ENCODE data around the gene DCUN1D5. TPM values are rescaled to one million over a fixed set of nuclear protein-coding genes. Genes with fewer than 3 reads are reported as not detected.

Gene DCUN1D5
- polyA plus RNA-seq, 1 donor from 2014 or later, result 85.5 TPM

- Histone ChIP-seq H3K9me3 (ENCODE audit: low read length) (no peaks in the 10 kb centered on the region), H3K9me2 (ENCODE audit: insufficient read depth, low read length) (no peaks in the 10 kb centered on the region), H3F3A (ENCODE audit: insufficient read depth, low read length, poor library complexity, severe bottlenecking) (peaks cover under 1% of the 10 kb centered on the region), H4K20me1 (ENCODE audit: insufficient read depth) (no peaks in the 10 kb centered on the region), H3K79me2 (replicated peaks; ENCODE audit: insufficient read depth, low read length) (peaks cover 43% of the 10 kb centered on the region), H2AFZ (ENCODE audit: low read depth, low read length) (no peak overlapping the region), H3K4me2 (ENCODE audit: low read length) (no peak overlapping the region), H3K9ac (ENCODE audit: low read length) (no peak overlapping the region), H3K36me3 (ENCODE audit: insufficient read depth, low read length) (no peaks in the 10 kb centered on the region), H3K27me3 (ENCODE audit: insufficient read depth, low read depth, low read length) (no peaks in the 10 kb centered on the region), H3K27ac (ENCODE audit: low read length) (no peak overlapping the region), H3K4me3 (ENCODE audit: low read length) (no peak overlapping the region)
- TF ChIP-seq RAD21 (conservative IDR thresholded peaks at IDR 0.05) (no peak), EZH2 (IDR thresholded peaks at IDR 0.05; ENCODE audit: borderline replicate concordance, insufficient read depth, low read length, poor library complexity, severe bottlenecking) (no peak), EP300 (conservative IDR thresholded peaks at IDR 0.05; ENCODE audit: poor library complexity, severe bottlenecking) (no peak), TAF1 (IDR thresholded peaks at IDR 0.05; ENCODE audit: low read depth) (no peak), SMC3 (conservative IDR thresholded peaks at IDR 0.05; ENCODE audit: poor library complexity) (no peak), POLR2AphosphoS5 (IDR thresholded peaks at IDR 0.05) (no peak), MXI1 (conservative IDR thresholded peaks at IDR 0.05; ENCODE audit: poor library complexity, severe bottlenecking) (no peak)
- TF ChIP-seq, protein P1, sequence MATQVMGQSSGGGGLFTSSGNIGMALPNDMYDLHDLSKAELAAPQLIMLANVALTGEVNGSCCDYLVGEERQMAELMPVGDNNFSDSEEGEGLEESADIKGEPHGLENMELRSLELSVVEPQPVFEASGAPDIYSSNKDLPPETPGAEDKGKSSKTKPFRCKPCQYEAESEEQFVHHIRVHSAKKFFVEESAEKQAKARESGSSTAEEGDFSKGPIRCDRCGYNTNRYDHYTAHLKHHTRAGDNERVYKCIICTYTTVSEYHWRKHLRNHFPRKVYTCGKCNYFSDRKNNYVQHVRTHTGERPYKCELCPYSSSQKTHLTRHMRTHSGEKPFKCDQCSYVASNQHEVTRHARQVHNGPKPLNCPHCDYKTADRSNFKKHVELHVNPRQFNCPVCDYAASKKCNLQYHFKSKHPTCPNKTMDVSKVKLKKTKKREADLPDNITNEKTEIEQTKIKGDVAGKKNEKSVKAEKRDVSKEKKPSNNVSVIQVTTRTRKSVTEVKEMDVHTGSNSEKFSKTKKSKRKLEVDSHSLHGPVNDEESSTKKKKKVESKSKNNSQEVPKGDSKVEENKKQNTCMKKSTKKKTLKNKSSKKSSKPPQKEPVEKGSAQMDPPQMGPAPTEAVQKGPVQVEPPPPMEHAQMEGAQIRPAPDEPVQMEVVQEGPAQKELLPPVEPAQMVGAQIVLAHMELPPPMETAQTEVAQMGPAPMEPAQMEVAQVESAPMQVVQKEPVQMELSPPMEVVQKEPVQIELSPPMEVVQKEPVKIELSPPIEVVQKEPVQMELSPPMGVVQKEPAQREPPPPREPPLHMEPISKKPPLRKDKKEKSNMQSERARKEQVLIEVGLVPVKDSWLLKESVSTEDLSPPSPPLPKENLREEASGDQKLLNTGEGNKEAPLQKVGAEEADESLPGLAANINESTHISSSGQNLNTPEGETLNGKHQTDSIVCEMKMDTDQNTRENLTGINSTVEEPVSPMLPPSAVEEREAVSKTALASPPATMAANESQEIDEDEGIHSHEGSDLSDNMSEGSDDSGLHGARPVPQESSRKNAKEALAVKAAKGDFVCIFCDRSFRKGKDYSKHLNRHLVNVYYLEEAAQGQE (IDR thresholded peaks at IDR 0.05; ENCODE audit: borderline replicate concordance), result no peak
- TF ChIP-seq, protein P2, sequence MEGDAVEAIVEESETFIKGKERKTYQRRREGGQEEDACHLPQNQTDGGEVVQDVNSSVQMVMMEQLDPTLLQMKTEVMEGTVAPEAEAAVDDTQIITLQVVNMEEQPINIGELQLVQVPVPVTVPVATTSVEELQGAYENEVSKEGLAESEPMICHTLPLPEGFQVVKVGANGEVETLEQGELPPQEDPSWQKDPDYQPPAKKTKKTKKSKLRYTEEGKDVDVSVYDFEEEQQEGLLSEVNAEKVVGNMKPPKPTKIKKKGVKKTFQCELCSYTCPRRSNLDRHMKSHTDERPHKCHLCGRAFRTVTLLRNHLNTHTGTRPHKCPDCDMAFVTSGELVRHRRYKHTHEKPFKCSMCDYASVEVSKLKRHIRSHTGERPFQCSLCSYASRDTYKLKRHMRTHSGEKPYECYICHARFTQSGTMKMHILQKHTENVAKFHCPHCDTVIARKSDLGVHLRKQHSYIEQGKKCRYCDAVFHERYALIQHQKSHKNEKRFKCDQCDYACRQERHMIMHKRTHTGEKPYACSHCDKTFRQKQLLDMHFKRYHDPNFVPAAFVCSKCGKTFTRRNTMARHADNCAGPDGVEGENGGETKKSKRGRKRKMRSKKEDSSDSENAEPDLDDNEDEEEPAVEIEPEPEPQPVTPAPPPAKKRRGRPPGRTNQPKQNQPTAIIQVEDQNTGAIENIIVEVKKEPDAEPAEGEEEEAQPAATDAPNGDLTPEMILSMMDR (IDR thresholded peaks at IDR 0.05; ENCODE audit: poor library complexity, severe bottlenecking), result no peak
These were observed 5.5 kb downstream of the DCUN1D5 start for GRCh38 chr11:103086461-103086860.

- no peaks in the 10 kb centered on the region for H3K9me3 ChIP-seq (ENCODE audit: low read length)
- no peaks in the 10 kb centered on the region for H3K9me2 ChIP-seq (ENCODE audit: insufficient read depth, low read length)
- H3K27ac ChIP-seq (ENCODE audit: low read length), result no peak overlapping the region
- H3K9ac ChIP-seq (ENCODE audit: low read length), result no peak overlapping the region
- H3K4me2 ChIP-seq (ENCODE audit: low read length), result no peak overlapping the region
- TF ChIP-seq MXI1 (conservative IDR thresholded peaks at IDR 0.05; ENCODE audit: poor library complexity, severe bottlenecking) (no peak), POLR2AphosphoS5 (IDR thresholded peaks at IDR 0.05) (no peak), EZH2 (IDR thresholded peaks at IDR 0.05; ENCODE audit: borderline replicate concordance, insufficient read depth, low read length, poor library complexity, severe bottlenecking) (no peak), SMC3 (conservative IDR thresholded peaks at IDR 0.05; ENCODE audit: poor library complexity) (no peak), RAD21 (conservative IDR thresholded peaks at IDR 0.05) (no peak), EP300 (conservative IDR thresholded peaks at IDR 0.05; ENCODE audit: poor library complexity, severe bottlenecking) (no peak), TAF1 (IDR thresholded peaks at IDR 0.05; ENCODE audit: low read depth) (no peak)
- TF ChIP-seq, protein P1 (IDR thresholded peaks at IDR 0.05; ENCODE audit: borderline replicate concordance), result no peak
- TF ChIP-seq, protein P2 (IDR thresholded peaks at IDR 0.05; ENCODE audit: poor library complexity, severe bottlenecking), result no peak
- no peaks in the 10 kb centered on the region for H3K27me3 ChIP-seq (ENCODE audit: insufficient read depth, low read depth, low read length)
- no peaks in the 10 kb centered on the region for H3F3A ChIP-seq (ENCODE audit: insufficient read depth, low read length, poor library complexity, severe bottlenecking)
- H3K79me2 ChIP-seq (replicated peaks; ENCODE audit: insufficient read depth, low read length), result peaks cover 39% of the 10 kb centered on the region
- no peaks in the 10 kb centered on the region for H4K20me1 ChIP-seq (ENCODE audit: insufficient read depth)
- H3K4me3 ChIP-seq (ENCODE audit: low read length), result no peak overlapping the region
- H2AFZ ChIP-seq (ENCODE audit: low read depth, low read length), result no peak overlapping the region
- H3K36me3 ChIP-seq (ENCODE audit: insufficient read depth, low read length), result no peaks in the 10 kb centered on the region
These were observed 6.1 kb downstream of the DCUN1D5 start for GRCh38 chr11:103085758-103086365.
